ENCODE measurements around the gene NOLC1.

The NOLC1 gene

GRCh38 chr10:102141583-102142107 is 10.5 kb upstream of the NOLC1 start:
- H3K4me3 ChIP-seq (ENCODE audit: low read depth, low read length), result no peak overlapping the region
- no peak overlapping the region for H2AFZ ChIP-seq
- no peaks in the 10 kb centered on the region for H3K36me3 ChIP-seq (ENCODE audit: control insufficient read depth, insufficient read depth, low read length)
- no peak for TF ChIP-seq CTCF (IDR thresholded peaks at IDR 0.05)
- no peak overlapping the region for H3K9ac ChIP-seq
- no peaks in the 10 kb centered on the region for H3K9me3 ChIP-seq (ENCODE audit: control insufficient read depth, low read length)
- H3K4me1 ChIP-seq, result no peaks in the 10 kb centered on the region
- H3K79me2 ChIP-seq, result peaks cover 5% of the 10 kb centered on the region
- H3K27me3 ChIP-seq (ENCODE audit: control insufficient read depth, insufficient read depth, low read length), result no peaks in the 10 kb centered on the region
- no peak overlapping the region for H3K4me2 ChIP-seq (ENCODE audit: low read length)
- no peak overlapping the region for H3K27ac ChIP-seq

GRCh38 chr10:102146971-102147428 is 5.2 kb upstream of the NOLC1 start:
- Histone ChIP-seq H3K9me3 (ENCODE audit: control insufficient read depth, low read length) (no peaks in the 10 kb centered on the region), H3K4me1 (no peaks in the 10 kb centered on the region), H3K27ac (no peak overlapping the region), H2AFZ (no peak overlapping the region), H3K36me3 (ENCODE audit: control insufficient read depth, insufficient read depth, low read length) (no peaks in the 10 kb centered on the region), H3K79me2 (no peaks in the 10 kb centered on the region), H3K9ac (no peak overlapping the region), H3K4me2 (ENCODE audit: low read length) (no peak overlapping the region), H3K4me3 (ENCODE audit: low read depth, low read length) (no peak overlapping the region), H3K27me3 (ENCODE audit: control insufficient read depth, insufficient read depth, low read length) (no peaks in the 10 kb centered on the region)
- TF ChIP-seq CTCF (IDR thresholded peaks at IDR 0.05), result no peak

GRCh38 chr10:102147561-102147960 is 4.6 kb upstream of the NOLC1 start:
- no peak for TF ChIP-seq CTCF (IDR thresholded peaks at IDR 0.05)

GRCh38 chr10:102148275-102148674 is 3.9 kb upstream of the NOLC1 start:
- H3K9ac ChIP-seq, result no peak overlapping the region
- TF ChIP-seq CTCF (IDR thresholded peaks at IDR 0.05), result no peak
- H2AFZ ChIP-seq, result no peak overlapping the region
- peaks cover 5% of the 10 kb centered on the region for H3K4me1 ChIP-seq
- no peak overlapping the region for H3K27ac ChIP-seq
- no peak overlapping the region for H3K4me3 ChIP-seq (ENCODE audit: low read depth, low read length)
- H3K36me3 ChIP-seq (ENCODE audit: control insufficient read depth, insufficient read depth, low read length), result no peaks in the 10 kb centered on the region
- no peaks in the 10 kb centered on the region for H3K27me3 ChIP-seq (ENCODE audit: control insufficient read depth, insufficient read depth, low read length)
- no peak overlapping the region for H3K4me2 ChIP-seq (ENCODE audit: low read length)
- H3K9me3 ChIP-seq (ENCODE audit: control insufficient read depth, low read length), result no peaks in the 10 kb centered on the region
- H3K79me2 ChIP-seq, result peaks cover 6% of the 10 kb centered on the region

More at GRCh38 chr10:102147561-102147960, 4.6 kb upstream of the NOLC1 start:
- Histone ChIP-seq H3K9me3 (ENCODE audit: control insufficient read depth, low read length) (no peaks in the 10 kb centered on the region), H3K4me2 (ENCODE audit: low read length) (no peak overlapping the region), H3K9ac (no peak overlapping the region), H3K27me3 (ENCODE audit: control insufficient read depth, insufficient read depth, low read length) (no peaks in the 10 kb centered on the region), H2AFZ (no peak overlapping the region), H3K4me3 (ENCODE audit: low read depth, low read length) (no peak overlapping the region), H3K36me3 (ENCODE audit: control insufficient read depth, insufficient read depth, low read length) (no peaks in the 10 kb centered on the region), H3K79me2 (no peaks in the 10 kb centered on the region), H3K27ac (no peak overlapping the region), H3K4me1 (no peaks in the 10 kb centered on the region)
